BLaER1 treated with 17β-estradiol and CSF1 and Interleukin-3, amounts not matched to agents 10 nM and 100 nM (cell line): ENCODE measurements around the gene MINPP1.

Source experiments
- H3K27ac ChIP-seq, 11 experiments: shearing (Covaris generic); formaldehyde crosslinking; 2 replicates each; pipeline ENCODE4 v1.8.1; 2022
- H3K27me3 ChIP-seq, 11 experiments: shearing (Covaris generic); formaldehyde crosslinking; 2 replicates each; pipeline ENCODE4 v1.8.1; 2022
- H3K36me3 ChIP-seq, 11 experiments: shearing (Covaris generic); formaldehyde crosslinking; 2 replicates each; pipeline ENCODE4 v1.8.1; 2022
- H3K4me1 ChIP-seq, 10 experiments: shearing (Covaris generic); formaldehyde crosslinking; 2 replicates each; pipeline ENCODE4 v1.8.1; 2022
- H3K4me2 ChIP-seq, 11 experiments: shearing (Covaris generic); formaldehyde crosslinking; 2 replicates each; pipeline ENCODE4 v1.8.1; 2022
- H3K4me3 ChIP-seq, 10 experiments: shearing (Covaris generic); formaldehyde crosslinking; 2 replicates each; pipeline ENCODE4 v1.8.1; 2022
- H3K9ac ChIP-seq, 11 experiments: shearing (Covaris generic); formaldehyde crosslinking; 2 replicates each; pipeline ENCODE4 v1.8.1; 2022
- H3K9me3 ChIP-seq, 11 experiments: shearing (Covaris generic); formaldehyde crosslinking; replicated peaks in 1 of 11; 2 replicates each; pipeline ENCODE4 v1.8.1; 2022
- H4K20me1 ChIP-seq, 11 experiments: shearing (Covaris generic); formaldehyde crosslinking; 2 replicates each; pipeline ENCODE4 v1.8.1; 2022
- Cebpa-rat ChIP-seq, 11 experiments: shearing (Covaris generic); IDR thresholded peaks; 2 replicates each; pipeline ENCODE4 v1.8.1; 2022

The MINPP1 gene

GRCh38 chr10:87593702-87594101, 89.0 kb downstream of the MINPP1 start:
- TF ChIP-seq Cebpa-rat (IDR thresholded peaks at IDR 0.05): no peak
- H3K36me3 ChIP-seq: no peaks in the 10 kb centered on the region
- H4K20me1 ChIP-seq: no peaks in the 10 kb centered on the region
- no peaks in the 10 kb centered on the region for H3K27me3 ChIP-seq
- H3K4me3 ChIP-seq: no peak overlapping the region
- H3K9ac ChIP-seq: no peak overlapping the region
- no peak overlapping the region for H3K27ac ChIP-seq
- H3K4me1 ChIP-seq: peaks cover 0 to 7% (median 0%) of the 10 kb centered on the region in 10 experiments; a peak in 2 of 20 replicates
- no peaks in the 10 kb centered on the region for H3K9me3 ChIP-seq
- no peak overlapping the region for H3K4me2 ChIP-seq

DNA sequence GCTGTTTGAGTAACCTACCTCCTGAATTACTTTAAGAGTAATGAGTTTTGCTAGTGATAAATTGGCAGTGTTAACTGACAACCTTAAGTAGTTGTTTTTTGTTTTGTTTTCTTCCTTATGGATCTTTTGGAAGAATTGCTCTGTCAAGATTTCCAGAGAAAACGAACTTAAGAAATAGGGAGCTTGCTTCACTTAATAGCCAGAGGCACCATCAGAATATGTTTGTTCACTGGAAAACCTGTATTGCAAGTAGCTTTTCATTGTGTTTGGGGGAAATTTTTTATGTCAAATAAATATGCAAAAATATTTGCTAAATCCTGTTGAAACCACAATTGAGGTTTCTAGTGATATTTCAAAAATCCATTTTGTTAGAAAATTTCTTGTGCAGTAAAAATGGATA, 89.5 kb downstream of the MINPP1 start:
- Histone ChIP-seq H3K27me3 (no peaks in the 10 kb centered on the region), H3K4me1 (peaks cover 0 to 7% (median 0%) of the 10 kb centered on the region in 10 experiments; a peak in 2 of 20 replicates), H3K27ac (no peak overlapping the region), H3K4me3 (no peak overlapping the region), H3K9me3 (no peaks in the 10 kb centered on the region), H3K9ac (no peak overlapping the region), H3K4me2 (no peak overlapping the region), H3K36me3 (no peaks in the 10 kb centered on the region), H4K20me1 (no peaks in the 10 kb centered on the region)
- TF ChIP-seq Cebpa-rat (IDR thresholded peaks at IDR 0.05): no peak

DNA sequence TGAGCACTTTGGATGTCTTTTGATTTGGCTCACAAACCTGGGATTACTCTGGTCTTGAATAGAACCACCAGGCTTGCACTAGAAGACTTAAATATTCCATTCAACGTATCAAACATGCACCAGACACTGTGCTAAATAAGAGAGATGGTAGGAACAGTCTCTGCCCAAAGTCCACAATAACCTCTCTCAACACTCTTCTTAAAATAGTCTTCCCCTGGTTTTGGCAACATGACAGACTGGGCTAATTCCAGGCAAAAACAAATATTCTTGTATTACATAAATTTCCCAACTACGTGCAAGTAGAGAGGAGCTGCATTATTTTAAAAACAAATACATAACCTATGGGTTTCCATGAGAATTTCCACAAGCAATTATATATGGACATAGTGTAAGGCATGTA, 90.2 kb downstream of the MINPP1 start:
- Histone ChIP-seq H3K4me2 (no peak overlapping the region), H3K27ac (no peak overlapping the region), H3K4me3 (no peak overlapping the region), H3K9me3 (no peaks in the 10 kb centered on the region), H3K36me3 (no peaks in the 10 kb centered on the region), H4K20me1 (no peaks in the 10 kb centered on the region), H3K4me1 (peaks cover 0 to 7% (median 0%) of the 10 kb centered on the region in 10 experiments; a peak in 2 of 20 replicates), H3K9ac (no peak overlapping the region), H3K27me3 (no peaks in the 10 kb centered on the region)
- TF ChIP-seq Cebpa-rat (IDR thresholded peaks at IDR 0.05): no peak

GRCh38 chr10:87596351-87596750, 91.7 kb downstream of the MINPP1 start:
- peak overlapping the region in 1 of 11 experiments; percentile 20; a peak in 1 of 22 replicates for H3K27ac ChIP-seq
- H3K4me1 ChIP-seq: peaks cover 0 to 7% (median 0%) of the 10 kb centered on the region in 10 experiments; a peak in 2 of 20 replicates
- H3K27me3 ChIP-seq: no peaks in the 10 kb centered on the region
- no peak for TF ChIP-seq Cebpa-rat (IDR thresholded peaks at IDR 0.05)
- H3K4me3 ChIP-seq: no peak overlapping the region
- no peaks in the 10 kb centered on the region for H3K36me3 ChIP-seq
- no peaks in the 10 kb centered on the region for H3K9me3 ChIP-seq
- no peak overlapping the region for H3K9ac ChIP-seq
- H3K4me2 ChIP-seq: peak overlapping the region in 1 of 11 experiments; percentile 1; a peak in 1 of 22 replicates
- no peaks in the 10 kb centered on the region for H4K20me1 ChIP-seq

DNA sequence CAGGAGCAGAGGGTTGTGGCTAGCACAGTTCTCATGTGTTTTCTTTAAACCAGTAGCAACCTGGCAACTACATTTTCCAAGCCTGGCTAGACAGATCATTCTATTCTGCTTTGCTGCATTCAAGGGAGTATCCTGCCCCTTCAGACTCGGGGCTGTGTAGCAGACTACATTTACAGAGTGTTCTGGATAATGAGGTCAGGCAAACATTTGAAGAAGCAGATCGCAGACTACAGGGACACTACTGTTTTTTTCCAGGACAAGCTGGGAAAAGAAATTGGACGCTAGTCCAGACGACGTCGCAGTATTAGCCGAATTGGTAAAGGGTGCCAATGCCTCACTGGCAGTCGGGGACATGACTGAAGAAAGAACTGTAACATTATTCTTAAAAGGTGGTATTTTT, 94.0 kb downstream of the MINPP1 start:
- Histone ChIP-seq H3K9ac (no peak overlapping the region), H3K4me2 (no peak overlapping the region), H3K36me3 (no peaks in the 10 kb centered on the region), H3K4me3 (no peak overlapping the region), H3K27me3 (no peaks in the 10 kb centered on the region), H3K9me3 (no peaks in the 10 kb centered on the region), H3K4me1 (peaks cover 0 to 7% (median 0%) of the 10 kb centered on the region in 10 experiments; a peak in 2 of 20 replicates), H4K20me1 (no peaks in the 10 kb centered on the region), H3K27ac (no peak overlapping the region)
- no peak for TF ChIP-seq Cebpa-rat (IDR thresholded peaks at IDR 0.05)

DNA sequence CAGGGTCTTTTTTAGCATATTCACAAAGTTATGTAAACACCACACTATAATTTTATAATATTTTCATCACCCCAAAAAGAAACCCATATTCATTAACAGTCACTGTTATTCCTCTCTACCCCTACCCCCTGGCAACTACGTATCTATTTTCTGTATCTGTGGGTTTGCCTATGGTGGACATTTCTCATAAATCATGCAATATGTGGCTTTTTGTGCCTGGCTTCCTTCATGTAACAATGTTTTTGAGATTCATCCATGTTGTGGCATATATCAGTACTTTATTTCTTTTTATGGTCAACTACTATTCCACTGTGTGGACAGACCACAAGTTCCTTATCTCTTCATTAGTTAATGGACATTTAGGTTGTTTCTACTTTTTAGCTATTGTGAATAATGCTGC, 95.9 kb downstream of the MINPP1 start:
- Histone ChIP-seq H3K4me1 (peaks cover 0 to 7% (median 0%) of the 10 kb centered on the region in 10 experiments; a peak in 2 of 20 replicates), H3K4me3 (no peak overlapping the region), H4K20me1 (no peaks in the 10 kb centered on the region), H3K9ac (no peak overlapping the region), H3K27me3 (no peaks in the 10 kb centered on the region), H3K9me3 (no peaks in the 10 kb centered on the region), H3K27ac (no peak overlapping the region), H3K4me2 (no peak overlapping the region), H3K36me3 (no peaks in the 10 kb centered on the region)
- no peak for TF ChIP-seq Cebpa-rat (IDR thresholded peaks at IDR 0.05)
